ENCODE measurements around the gene PHETA1.

The PHETA1 gene

GRCh38 chr12:111319600-111320257, 49.2 kb downstream of the PHETA1 start:
- no peak for FAIRE-seq

- FAIRE-seq = no peak
Measured at GRCh38 chr12:111318450-111318849, 50.4 kb downstream of the PHETA1 start.

- no peak for FAIRE-seq
Measured at GRCh38 chr12:111316671-111317070, 52.2 kb downstream of the PHETA1 start.

GRCh38 chr12:111314953-111315539, 53.8 kb downstream of the PHETA1 start:
- no peak for FAIRE-seq

- no peak for FAIRE-seq
Measured at GRCh38 chr12:111313833-111314259, 55.0 kb downstream of the PHETA1 start.

GRCh38 chr12:111312708-111313107, 56.2 kb downstream of the PHETA1 start:
- FAIRE-seq = no peak

GRCh38 chr12:111312016-111312415, 56.9 kb downstream of the PHETA1 start:
- no peak for FAIRE-seq

GRCh38 chr12:111311011-111311410, 57.9 kb downstream of the PHETA1 start:
- no peak for FAIRE-seq
